ENCODE results near the gene ZC3H12C. TPM values are rescaled to one million over a fixed set of nuclear protein-coding genes. Genes with fewer than 3 reads are reported as not detected.

ZC3H12C gene
- total and polyA plus RNA-seq, 10 of the 15 experiments (the other 5 are each of a cell fraction or from before 2014, with no cell fraction given): 0.31 to 31.0 (median 3.7) TPM

- ChIA-PET RAD21 (ENCODE audit: unreplicated experiment) (interaction anchor here (1.1 to 10.0 kb wide), 3 partner anchors 13 to 99 kb away, joined by 3 to 52 read pairs (median 50); no protein-coding TSS in a partner anchor), SMC1A (ENCODE audit: uncharacterized antibody, unreplicated experiment) (interaction anchor here (1.4 to 15.9 kb wide), 6 partner anchors 13 to 134 kb away, joined by 4 to 214 read pairs (median 10); no protein-coding TSS in a partner anchor), CTCF (interaction anchor here (0.9 to 4.1 kb wide), 2 partner anchors 12 to 63 kb away, joined by 3 to 22 read pairs; no protein-coding TSS in a partner anchor), POLR2A (interaction anchor here (1.2 to 4.4 kb wide), 5 partner anchors 13 to 133 kb away, joined by 4 to 28 read pairs (median 6); no protein-coding TSS in a partner anchor)
- Histone ChIP-seq H3K27ac (ENCODE audit: control insufficient read depth, insufficient read depth) (no peak overlapping the region), H2AFZ (ENCODE audit: control insufficient read depth, low read depth, low read length) (no peak overlapping the region), H4K20me1 (ENCODE audit: control insufficient read depth, insufficient read depth) (no peaks in the 10 kb centered on the region), H3K79me2 (ENCODE audit: control insufficient read depth, insufficient read depth, low read length) (peaks cover 25% of the 10 kb centered on the region), H3K4me3 (no peak overlapping the region), H3K4me1 (ENCODE audit: control insufficient read depth, insufficient read depth, low read length) (peaks cover 10% of the 10 kb centered on the region), H3K4me2 (ENCODE audit: control insufficient read depth, insufficient read depth) (no peak overlapping the region), H3K27me3 (replicated peaks in 1 of 2; ENCODE audit: control insufficient read depth in 2 of 2, insufficient read depth in 2 of 2, low read length in 1 of 2) (no peaks in the 10 kb centered on the region), H3K9ac (ENCODE audit: control insufficient read depth, insufficient read depth, low read length) (no peak overlapping the region), H3K36me3 (ENCODE audit: control insufficient read depth in 2 of 2, insufficient read depth in 2 of 2, low read length in 1 of 2) (no peaks in the 10 kb centered on the region), H3K9me3 (replicated peaks; ENCODE audit: control insufficient read depth, insufficient read depth, low read length) (no peaks in the 10 kb centered on the region; the same call in 2 of the 3 replicates)
- DNase-seq (ENCODE audit: low read depth, low spot score) (no peak), FAIRE-seq (no peak), ATAC-seq (0 out of 3 replicates have a peak, but pooled peaks have one; percentile 1)
- WGBS (ENCODE audit: insufficient coverage, insufficient replicate concordance, low lambda C conversion rate, missing lambda C conversion rate): 73% methylated on average over 6 of the region's 6 CpGs
- in situ Hi-C loops (cut with MboI): no loop called here
- intact Hi-C loops (cut with micrococcal nuclease; ENCODE audit: unreplicated experiment): loop anchor here (10.0 kb wide), 2 partner anchors 236 to 344 kb away; no protein-coding TSS in a partner anchor
- TF ChIP-seq, protein P1, sequence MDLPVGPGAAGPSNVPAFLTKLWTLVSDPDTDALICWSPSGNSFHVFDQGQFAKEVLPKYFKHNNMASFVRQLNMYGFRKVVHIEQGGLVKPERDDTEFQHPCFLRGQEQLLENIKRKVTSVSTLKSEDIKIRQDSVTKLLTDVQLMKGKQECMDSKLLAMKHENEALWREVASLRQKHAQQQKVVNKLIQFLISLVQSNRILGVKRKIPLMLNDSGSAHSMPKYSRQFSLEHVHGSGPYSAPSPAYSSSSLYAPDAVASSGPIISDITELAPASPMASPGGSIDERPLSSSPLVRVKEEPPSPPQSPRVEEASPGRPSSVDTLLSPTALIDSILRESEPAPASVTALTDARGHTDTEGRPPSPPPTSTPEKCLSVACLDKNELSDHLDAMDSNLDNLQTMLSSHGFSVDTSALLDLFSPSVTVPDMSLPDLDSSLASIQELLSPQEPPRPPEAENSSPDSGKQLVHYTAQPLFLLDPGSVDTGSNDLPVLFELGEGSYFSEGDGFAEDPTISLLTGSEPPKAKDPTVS (IDR thresholded peaks at IDR 0.05; ENCODE audit: low read depth, low read length): no peak
- peak; percentile 82; the same call in 1 of the 2 replicates for TF ChIP-seq MLLT1 (IDR thresholded peaks at IDR 0.05)
- TF ChIP-seq IKZF1 (conservative IDR thresholded peaks at IDR 0.05): 0 out of 2 replicates have a peak, but pooled peaks have one; percentile 7
- 0 out of 2 replicates have a peak, but pooled peaks have one; percentile 20 for TF ChIP-seq JUNB (IDR thresholded peaks at IDR 0.05)
- BruUV-seq (replicated peaks): no TSS peak
Observed at GRCh38 chr11:110090466-110091026, 2.6 kb upstream of the ZC3H12C start.
